ENCODE data around the gene BET1.
"Not testable (repeated sequence)": the region's sequence is repeated elsewhere in the genome, so short reads cannot be mapped to it uniquely, and the experiment has no call there.

Gene BET1, protein sequence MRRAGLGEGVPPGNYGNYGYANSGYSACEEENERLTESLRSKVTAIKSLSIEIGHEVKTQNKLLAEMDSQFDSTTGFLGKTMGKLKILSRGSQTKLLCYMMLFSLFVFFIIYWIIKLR

GRCh38 chr7:94004024-94004951, at the start of gene BET1:
Gene BET1, minus strand, starts transcription at chr7:94004355. Its CDS starts 139 bp downstream, at chr7:94004216.
- H3K4me3 ChIP-seq: peak within 1 kb of the TSS; percentile 54 to 97 (median 80)

GRCh38 chr7:94053532-94053931, 49.4 kb upstream of the BET1 start:
- Histone ChIP-seq H3K4me3 (no peak overlapping the region), H3K27ac (no peak overlapping the region)

More at GRCh38 chr7:94004024-94004951, at the start of gene BET1:
- peak within 1 kb of the TSS; percentile 66 to 97 (median 91) for H3K27ac ChIP-seq

DNA sequence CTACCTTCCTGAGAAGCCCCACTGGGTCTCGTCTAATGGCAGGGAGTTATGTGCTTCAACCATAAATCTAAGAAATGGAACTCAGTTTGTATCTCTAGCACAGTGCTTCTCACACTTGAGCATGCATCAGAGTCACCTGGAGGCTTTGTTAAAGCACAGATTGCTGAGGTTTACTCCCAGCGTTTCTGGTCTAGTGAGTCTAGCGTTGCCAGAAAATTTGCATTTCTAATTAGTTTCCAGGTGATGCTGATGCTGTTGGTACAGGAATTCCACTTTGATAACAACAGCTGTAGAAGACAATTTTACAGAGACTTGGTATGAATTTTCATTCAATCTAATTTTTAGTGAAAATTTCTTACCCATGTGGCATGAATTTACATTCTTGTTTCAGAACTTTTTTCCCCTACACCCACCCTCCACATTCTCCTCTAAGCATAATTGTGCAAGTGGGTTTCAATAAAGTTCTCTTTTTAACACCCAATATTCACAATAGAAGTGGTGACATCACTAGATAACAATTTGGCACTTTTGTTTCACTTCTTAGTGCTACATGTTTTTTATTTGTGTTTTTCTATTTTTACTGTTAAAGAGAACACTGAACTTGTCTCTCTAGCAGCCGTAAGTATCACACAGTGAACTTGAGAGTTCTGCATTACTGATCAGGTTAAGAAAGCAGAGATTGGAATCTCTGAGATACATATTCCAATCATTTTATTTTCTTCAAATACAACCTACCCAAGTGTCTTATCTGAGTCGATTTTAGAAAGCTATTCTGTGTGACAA, 48.4 kb upstream of the BET1 start:
- no peak overlapping the region for H3K27ac ChIP-seq
- H3K4me3 ChIP-seq: no peak overlapping the region

- H3K4me3 ChIP-seq: no peak overlapping the region
- peak overlapping the region in 1 of 21 experiments; percentile 47 for H3K27ac ChIP-seq
These were observed 45.9 kb upstream of the BET1 start for GRCh38 chr7:94050046-94050445.

- no peak overlapping the region for H3K4me3 ChIP-seq
- H3K27ac ChIP-seq: peak overlapping the region in 2 of 21 experiments; percentile 47
These were observed 45.5 kb upstream of the BET1 start for GRCh38 chr7:94049615-94050014.

- H3K4me3 ChIP-seq: no peak overlapping the region
- H3K27ac ChIP-seq: peak overlapping the region in 1 of 21 experiments; percentile 47
These were observed 44.6 kb upstream of the BET1 start for GRCh38 chr7:94048755-94049154.

DNA sequence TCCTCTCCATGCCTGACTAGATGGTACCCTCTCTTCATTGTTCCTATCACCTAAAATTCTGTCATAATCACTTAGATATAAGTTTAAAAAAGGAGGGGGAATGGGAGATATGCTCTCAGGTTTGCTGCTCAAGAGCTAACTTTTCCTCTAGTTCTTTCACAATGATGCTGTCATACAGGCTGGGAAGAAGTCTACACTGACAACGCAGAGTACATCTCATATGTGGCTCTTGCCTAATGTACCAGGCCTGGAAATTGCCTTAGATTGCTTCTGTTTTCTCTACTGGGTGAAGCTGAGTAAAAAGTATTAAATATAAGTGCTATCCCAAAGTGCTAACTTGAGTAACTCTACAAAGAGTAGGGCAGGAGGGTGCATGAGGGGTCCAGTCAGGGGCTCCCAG, 43.8 kb upstream of the BET1 start:
- H3K4me3 ChIP-seq: no peak overlapping the region

DNA sequence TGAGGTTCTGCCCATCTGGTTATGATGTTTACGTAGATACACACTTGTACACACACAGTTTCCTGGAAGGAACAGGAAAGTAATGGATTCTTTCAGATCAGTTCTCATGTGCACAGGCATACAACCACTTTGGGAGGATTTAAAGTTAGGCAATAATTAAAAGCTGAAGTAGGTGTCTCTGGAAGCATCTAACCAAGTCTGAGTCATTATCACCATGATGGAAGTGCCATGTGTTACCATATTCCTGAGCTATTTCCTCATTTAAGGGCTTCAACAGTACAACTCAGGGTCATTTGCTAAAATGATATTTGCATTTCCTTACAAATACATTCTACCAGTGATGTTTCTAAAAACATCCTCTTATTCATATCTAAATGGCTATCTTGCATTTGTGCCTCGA, 41.4 kb upstream of the BET1 start:
- Histone ChIP-seq H3K4me3 (no peak overlapping the region), H3K27ac (no peak overlapping the region)

More for the DNA sequence above, 43.8 kb upstream of the BET1 start:
- no peak overlapping the region for H3K27ac ChIP-seq

GRCh38 chr7:94044806-94045205, 40.7 kb upstream of the BET1 start:
- Histone ChIP-seq H3K4me3 (no peak overlapping the region), H3K27ac (no peak overlapping the region)

DNA sequence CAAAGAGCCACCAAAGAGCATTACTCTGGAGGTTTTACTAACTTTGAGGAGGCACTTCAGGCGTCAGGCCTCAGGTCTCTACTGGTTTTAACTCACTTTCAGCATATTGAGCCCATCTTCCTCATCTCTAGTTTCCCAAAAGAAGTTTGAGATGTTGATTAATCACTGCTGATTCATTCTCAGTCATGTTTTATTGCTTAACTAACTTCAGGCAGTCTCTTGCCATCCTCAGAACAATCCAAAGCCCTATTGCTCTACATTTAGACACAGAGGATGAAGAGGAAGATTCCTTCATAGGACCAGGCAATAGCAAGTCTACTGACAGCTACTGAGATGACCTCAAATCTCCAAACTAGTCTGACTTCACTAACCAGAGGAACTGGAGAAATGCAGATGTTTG, 39.1 kb upstream of the BET1 start:
- Histone ChIP-seq H3K4me3 (no peak overlapping the region), H3K27ac (no peak overlapping the region)

DNA sequence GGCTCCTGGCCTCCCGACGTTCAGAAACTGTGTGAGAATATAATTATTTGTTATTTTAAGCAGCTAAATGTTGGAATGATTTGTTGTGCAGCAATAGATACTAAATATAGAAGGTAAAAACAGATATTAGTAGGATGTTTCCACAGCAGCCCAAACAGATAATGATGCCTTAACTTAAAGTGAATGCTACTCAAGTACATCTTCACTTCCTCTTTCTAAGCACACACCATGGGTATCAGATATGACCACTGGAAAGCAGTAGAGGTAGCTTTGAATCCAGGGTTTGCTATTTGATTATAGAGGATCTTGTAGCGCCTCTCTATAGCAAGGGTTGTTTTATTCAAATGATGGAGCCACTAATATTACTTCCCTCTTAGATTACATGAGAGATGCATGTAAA, 38.2 kb upstream of the BET1 start:
- Histone ChIP-seq H3K27ac (no peak overlapping the region), H3K4me3 (no peak overlapping the region)

- Histone ChIP-seq H3K4me3 (no peak overlapping the region), H3K27ac (no peak overlapping the region)
These were observed 37.4 kb upstream of the BET1 start for GRCh38 chr7:94041529-94041928.

DNA sequence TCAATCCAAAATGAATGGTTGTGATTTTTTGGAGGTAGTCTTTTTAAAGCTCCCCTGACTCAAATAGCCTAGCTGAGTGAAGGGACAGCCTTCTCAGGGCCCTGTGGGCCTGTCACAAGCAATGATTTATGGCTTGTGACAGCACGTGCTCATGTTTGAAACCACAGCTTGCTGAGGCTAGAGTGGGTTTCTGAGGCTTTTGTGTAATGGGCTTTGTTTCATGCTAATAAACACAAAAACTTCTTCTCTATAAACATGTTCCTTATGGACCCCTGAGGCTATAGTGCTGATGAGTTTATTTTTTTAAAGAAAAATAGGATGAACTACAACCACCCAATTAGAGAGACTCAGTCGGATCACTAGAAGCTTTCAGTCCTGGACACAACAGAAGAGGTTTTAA, 36.1 kb upstream of the BET1 start:
- H3K4me3 ChIP-seq: no peak overlapping the region
- no peak overlapping the region for H3K27ac ChIP-seq

DNA sequence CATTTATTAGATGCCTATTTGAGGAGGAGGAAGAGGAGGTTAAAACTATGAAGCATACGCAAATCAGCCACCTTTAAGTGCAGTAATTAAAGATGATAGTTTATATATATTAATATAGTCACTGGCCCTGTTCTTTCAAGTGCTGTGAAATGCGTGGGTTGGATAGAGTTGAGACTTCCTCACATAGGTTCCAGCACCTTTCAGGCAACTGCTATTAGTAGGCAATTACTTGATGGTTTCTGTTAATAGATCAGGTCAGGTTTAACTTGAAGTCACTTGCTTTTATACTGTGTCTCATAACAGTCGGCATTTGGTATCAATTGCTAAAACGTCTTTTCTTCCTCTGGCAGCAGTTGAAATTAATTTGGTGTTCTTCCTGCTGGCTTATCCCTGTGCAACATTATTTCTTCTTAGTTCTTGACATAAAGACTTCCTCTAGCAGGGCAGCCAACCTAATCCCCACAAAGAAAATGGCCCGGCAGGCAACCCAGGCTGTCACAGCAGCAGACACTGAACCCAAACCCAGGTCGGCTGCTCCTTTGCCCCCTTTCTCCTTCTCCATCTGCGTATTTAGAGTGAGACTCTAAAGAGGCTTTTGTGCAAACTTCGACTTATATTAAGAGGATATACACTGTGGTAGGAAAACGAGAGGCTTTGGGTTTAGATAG, 35.3 kb upstream of the BET1 start:
- Histone ChIP-seq H3K4me3 (no peak overlapping the region), H3K27ac (no peak overlapping the region)

DNA sequence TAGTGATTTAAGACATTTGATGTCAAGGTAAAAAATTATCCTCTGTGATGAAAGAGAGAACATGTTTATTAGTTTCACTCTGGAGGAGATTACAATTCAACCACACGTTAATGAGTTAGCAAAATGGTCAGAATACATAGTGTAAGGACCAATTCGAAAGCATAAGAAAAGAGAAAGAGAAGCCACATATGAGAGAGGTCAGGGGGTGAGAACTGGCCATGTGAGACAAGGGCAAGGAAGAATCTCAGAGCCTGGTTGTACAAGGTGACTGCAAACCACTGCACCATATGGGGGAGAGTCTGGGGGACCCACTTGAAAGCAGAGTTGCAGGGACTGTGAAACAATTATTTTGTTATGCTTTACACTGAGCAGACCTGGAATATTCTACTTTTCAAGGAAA, 27.7 kb upstream of the BET1 start:
- H3K27ac ChIP-seq: no peak overlapping the region
- no peak overlapping the region for H3K4me3 ChIP-seq

- H3K4me3 ChIP-seq: no peak overlapping the region
- no peak overlapping the region for H3K27ac ChIP-seq
These were observed 26.5 kb upstream of the BET1 start for GRCh38 chr7:94030634-94031033.

DNA sequence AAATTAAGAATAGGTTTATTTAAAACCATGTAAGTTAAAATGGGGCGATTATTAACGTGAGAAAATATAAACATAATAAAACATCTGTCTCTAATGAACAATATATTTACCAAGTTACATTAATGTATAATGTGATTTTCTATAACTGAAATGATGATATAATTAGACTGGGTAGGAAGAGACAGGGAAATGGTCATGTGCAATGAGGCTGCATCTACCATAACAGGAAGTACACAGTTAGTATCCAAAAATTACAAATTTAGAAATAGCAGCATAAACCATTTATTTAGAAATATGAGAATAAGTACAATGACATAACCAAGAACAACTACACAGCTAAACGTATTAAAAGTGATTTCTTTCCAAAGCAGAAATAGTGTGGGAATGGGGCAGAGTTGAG, 25.8 kb upstream of the BET1 start:
- Histone ChIP-seq H3K4me3 (no peak overlapping the region), H3K27ac (no peak overlapping the region)

DNA sequence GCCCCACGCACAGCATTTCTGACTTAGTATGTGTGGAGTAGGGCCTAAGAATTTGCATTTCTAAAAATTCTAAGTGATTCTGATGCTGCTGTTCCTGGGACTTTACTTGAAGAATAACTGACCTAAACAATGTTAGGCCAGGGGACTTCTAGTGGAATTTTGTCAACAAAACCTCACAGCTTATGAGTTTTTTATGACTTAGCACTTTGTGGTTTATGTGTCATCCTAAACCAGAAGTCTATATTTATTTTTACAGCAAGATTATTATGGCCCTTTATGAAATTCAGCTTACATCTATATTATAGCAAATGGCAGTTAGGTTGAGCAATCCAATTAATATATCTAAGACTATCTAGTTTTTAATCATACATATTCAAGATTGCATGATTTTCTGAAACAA, 24.6 kb upstream of the BET1 start:
- Histone ChIP-seq H3K27ac (no peak overlapping the region), H3K4me3 (no peak overlapping the region)

GRCh38 chr7:94026619-94027018, 22.5 kb upstream of the BET1 start:
- H3K27ac ChIP-seq, H3K4me3 ChIP-seq: not testable (repeated sequence)

DNA sequence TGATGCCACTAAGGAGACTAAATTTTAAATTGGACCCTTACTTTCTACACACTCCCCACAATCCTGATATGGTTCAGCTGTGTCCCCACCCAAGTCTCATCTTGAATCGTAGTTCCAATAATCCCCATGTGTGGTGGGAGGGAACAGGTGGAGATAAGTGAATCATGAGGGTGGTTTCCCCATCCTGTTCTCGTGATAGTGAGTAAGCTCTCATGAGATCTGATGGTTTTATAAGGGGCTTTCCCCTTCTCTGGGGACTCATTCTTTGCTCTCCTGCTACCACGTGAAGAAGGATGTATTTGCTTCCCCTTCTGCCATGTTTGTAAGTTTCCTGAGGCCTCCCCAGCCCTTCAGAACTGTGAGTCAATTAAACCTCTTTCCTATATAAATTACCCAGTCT, 18.4 kb upstream of the BET1 start:
- H3K4me3 ChIP-seq: no peak overlapping the region
- H3K27ac ChIP-seq: no peak overlapping the region

All from skin epidermis (tissue), 12 donors.